HepG2 (cell line): ENCODE results near the gene IGFLR1. TPM values are rescaled to one million over a fixed set of nuclear protein-coding genes. Genes with fewer than 3 reads are reported as not detected.

Source experiments
- AHR ChIP-seq: IDR thresholded peaks from 2 replicates; pipeline ENCODE4 v1.6.1; 2018; ENCODE audit warnings: missing genetic modification reagents, missing compliant biosample characterization
- ETV5 ChIP-seq: IDR thresholded peaks from 2 replicates; pipeline ENCODE4 v1.6.1; 2018; ENCODE audit warnings: missing biosample characterization, missing genetic modification reagents, inconsistent platforms, borderline replicate concordance
- GTF2F1 ChIP-seq: fragments of 150-350 bp; IDR thresholded peaks from 2 replicates; pipeline ENCODE4 v1.6.1; 2014; ENCODE audit warnings: low read length
- GTF3A ChIP-seq: sonication (generic); formaldehyde crosslinking; conservative IDR thresholded peaks from 2 replicates; pipeline ENCODE4 v1.4.0; 2020; ENCODE audit warnings: mild to moderate bottlenecking, missing genetic modification reagents
- HOXA9 ChIP-seq: sonication (generic); formaldehyde crosslinking; IDR thresholded peaks from 2 replicates; pipeline ENCODE4 v1.8.1; 2022; ENCODE audit warnings: missing genetic modification reagents, mild to moderate bottlenecking, moderate library complexity, borderline replicate concordance
- KDM1A ChIP-seq: IDR thresholded peaks from 2 replicates; pipeline ENCODE4 v1.6.1; 2016; ENCODE audit warnings: missing compliant biosample characterization
- MATR3 ChIP-seq: sonication (generic); formaldehyde crosslinking; IDR thresholded peaks from 2 replicates; pipeline ENCODE4 v1.4.0; 2020; ENCODE audit warnings: missing genetic modification reagents
- MED1 ChIP-seq: sonication (generic); formaldehyde crosslinking; IDR thresholded peaks from 2 replicates; pipeline ENCODE4 v1.4.0; 2020; ENCODE audit warnings: missing genetic modification reagents
- NFKB2 ChIP-seq: sonication (generic); formaldehyde crosslinking; IDR thresholded peaks from 2 replicates; pipeline ENCODE4 v1.4.0; 2020; ENCODE audit warnings: missing genetic modification reagents, borderline replicate concordance
- REXO4 ChIP-seq: sonication (generic); formaldehyde crosslinking; IDR thresholded peaks from 2 replicates; pipeline ENCODE4 v1.8.0; 2022; ENCODE audit warnings: missing genetic modification reagents, mild to moderate bottlenecking, borderline replicate concordance
- SAFB2 ChIP-seq: sonication (generic); formaldehyde crosslinking; IDR thresholded peaks from 2 replicates; pipeline ENCODE4 v1.5.1; 2020; ENCODE audit warnings: missing genetic modification reagents, low read depth, mild to moderate bottlenecking, borderline replicate concordance
- SYNCRIP ChIP-seq: fragments of 200-400 bp; formaldehyde crosslinking; IDR thresholded peaks from 2 replicates; pipeline ENCODE4 v1.6.1; 2018; ENCODE audit warnings: mild to moderate bottlenecking, low read depth, low read length; ENCODE audit not compliant: insufficient read depth
- TCF12 ChIP-seq, 2 experiments: fragments of 450-650 bp in 1 of 2; sonication (generic) in 1 of 2; formaldehyde crosslinking in 1 of 2; IDR thresholded peaks; 2 replicates each; pipeline versions ENCODE4 v1.6.1 to v1.8.0; 2017 to 2022; ENCODE audit warnings: antibody characterized with exemption in 1 of 2, mild to moderate bottlenecking in 1 of 2, missing genetic modification reagents in 1 of 2, moderate library complexity in 1 of 2
- TMF1 ChIP-seq: sonication (generic); formaldehyde crosslinking; IDR thresholded peaks from 2 replicates; pipeline ENCODE4 v1.8.1; 2022; ENCODE audit warnings: low read depth, missing genetic modification reagents
- TP53 ChIP-seq: sonication (generic); formaldehyde crosslinking; conservative IDR thresholded peaks from 2 replicates; pipeline ENCODE4 v1.4.0; 2020; ENCODE audit warnings: missing genetic modification reagents
- ZNF138 ChIP-seq: sonication (generic); formaldehyde crosslinking; IDR thresholded peaks from 2 replicates; pipeline ENCODE4 v1.5.0; 2020; ENCODE audit warnings: mild to moderate bottlenecking, low read depth, missing genetic modification reagents
- ZNF225 ChIP-seq: sonication (generic); formaldehyde crosslinking; IDR thresholded peaks from 2 replicates; pipeline ENCODE4 v1.4.0; 2020; ENCODE audit warnings: mild to moderate bottlenecking, missing genetic modification reagents
- ZNF34 ChIP-seq: sonication (generic); formaldehyde crosslinking; IDR thresholded peaks from 2 replicates; pipeline ENCODE4 v1.4.0; 2020; ENCODE audit warnings: mild to moderate bottlenecking, missing genetic modification reagents, borderline replicate concordance
- ZNF460 ChIP-seq: sonication (generic); formaldehyde crosslinking; IDR thresholded peaks from 2 replicates; pipeline ENCODE4 v1.5.1; 2020; ENCODE audit warnings: missing genetic modification reagents, mild to moderate bottlenecking, borderline replicate concordance
- ZNF550 ChIP-seq: sonication (generic); formaldehyde crosslinking; IDR thresholded peaks from 2 replicates; pipeline ENCODE4 v1.4.0; 2020; ENCODE audit warnings: mild to moderate bottlenecking, missing genetic modification reagents, borderline replicate concordance
- ZNF83 ChIP-seq: sonication (generic); formaldehyde crosslinking; IDR thresholded peaks from 2 replicates; pipeline ENCODE4 v1.4.0; 2020; ENCODE audit warnings: missing genetic modification reagents, mild to moderate bottlenecking, borderline replicate concordance
- ZSCAN25 ChIP-seq: sonication (generic); formaldehyde crosslinking; IDR thresholded peaks from 2 replicates; pipeline ENCODE4 v1.8.0; 2022; ENCODE audit warnings: mild to moderate bottlenecking, missing genetic modification reagents
- ZSCAN9 ChIP-seq: IDR thresholded peaks from 2 replicates; pipeline ENCODE4 v1.6.1; 2016; ENCODE audit warnings: borderline replicate concordance
- polyA plus RNA-seq, 8 experiments: library from polyadenylated mRNA; depleted of rRNA in 3 of 8; stranded (reverse) in 7 of 8; unstranded in 1 of 8; fragments of >200 nt; fragmentation: Illumina TruSeq in 4 of 8; extraction: Trizol in 4 of 8; gene quantifications; 2 replicates each; pipeline versions ENCODE4 v1.2.1 to v1.2.3, GENCODE V29; 2011 to 2016; ENCODE audit warnings: low read depth in 4 of 8, missing spikeins in 1 of 8, mixed read lengths in 1 of 8; ENCODE audit not compliant: insufficient read depth in 1 of 8
- total RNA-seq, 5 experiments: library from RNA; depleted of rRNA; stranded (reverse); fragments of >200 nt; fragmentation: Illumina TruSeq; extraction: Trizol; gene quantifications; 2 replicates each; pipeline ENCODE4 v1.2.3, GENCODE V29; 2016; ENCODE audit warnings: low read depth in 1 of 5
- TF ChIP-seq, protein P1 (sequence below): IDR thresholded peaks from 2 replicates; pipeline ENCODE4 v1.6.1; 2016; ENCODE audit warnings: low read depth, control low read depth
- TF ChIP-seq, protein P2 (sequence below): sonication (generic); formaldehyde crosslinking; IDR thresholded peaks from 2 replicates; pipeline ENCODE4 v1.4.0; 2020; ENCODE audit warnings: low read depth, missing genetic modification reagents

IGFLR1 gene
- total and polyA plus RNA-seq, 2 of the 13 experiments (the other 11 are each of a cell fraction or from before 2014, with no cell fraction given) = 5.4 to 8.9 TPM

DNA sequence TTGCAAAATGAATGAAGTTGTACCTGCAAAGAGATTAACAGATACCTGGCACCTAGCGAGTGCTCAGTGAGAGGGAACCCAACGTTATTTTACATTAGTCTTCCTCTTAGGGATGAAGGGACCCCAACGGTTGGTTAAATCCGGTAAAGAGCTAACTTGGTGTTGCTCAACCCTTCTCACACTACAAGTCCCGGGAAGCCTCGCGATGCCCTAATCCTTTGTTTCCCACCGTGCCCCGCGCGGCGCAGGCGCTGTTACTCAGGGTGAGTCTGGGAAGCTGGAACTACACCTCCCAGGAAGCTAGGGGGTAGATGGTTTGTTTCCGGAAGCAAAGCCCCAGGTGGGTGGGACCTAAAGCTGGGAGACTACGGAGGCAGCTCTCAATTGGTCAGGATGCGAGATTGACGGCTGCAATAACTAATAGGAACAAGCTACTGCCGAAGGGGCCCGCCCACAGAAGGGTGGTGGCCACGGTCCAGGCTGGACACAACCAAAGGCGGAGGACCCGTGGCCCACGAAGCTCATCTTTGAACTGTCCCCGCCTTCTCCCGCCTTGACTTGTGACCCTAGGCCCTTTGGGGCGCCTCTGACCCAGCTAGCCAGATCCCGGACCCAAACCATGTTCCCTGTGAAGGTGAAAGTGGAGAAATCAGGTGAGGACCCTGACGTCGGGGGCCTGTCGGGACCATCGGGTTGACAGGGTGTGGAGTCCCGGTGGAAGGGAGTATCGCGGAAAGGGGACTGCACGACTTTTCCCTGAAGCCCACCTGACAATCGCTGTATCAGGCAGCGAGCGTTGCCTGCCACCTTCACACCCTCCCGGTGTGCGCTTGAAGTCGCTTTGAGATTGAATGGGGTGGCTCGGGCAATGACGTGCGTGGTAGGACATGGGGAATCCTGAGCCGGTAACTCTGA lies 6.1 kb upstream of the IGFLR1 start, which contains the start of gene LIN37 (continued):
- TF ChIP-seq GTF3A (CRISPR knock-in tag) (no peak), MATR3 (no peak), ZNF460 (CRISPR knock-in tag) (no peak), ZNF34 (CRISPR knock-in tag) (no peak), ZNF225 (CRISPR knock-in tag) (no peak), SYNCRIP (no peak), ZNF83 (CRISPR knock-in tag) (no peak), ZNF138 (CRISPR knock-in tag) (no peak), TP53 (CRISPR knock-in tag) (0 out of 2 replicates have a peak, but pooled peaks have one; percentile 40), SAFB2 (no peak), ZSCAN25 (CRISPR knock-in tag) (no peak), ZSCAN9 (CRISPR knock-in tag) (peak; percentile 51; the same call in 1 of the 2 replicates), MED1 (no peak; the same call in 1 of the 2 replicates), NFKB2 (CRISPR knock-in tag) (peak; percentile 65; the same call in 1 of the 2 replicates), GTF2F1 (no peak), TMF1 (CRISPR knock-in tag) (no peak), KDM1A (CRISPR knock-in tag) (no peak), ZNF550 (no peak), ETV5 (CRISPR knock-in tag) (peak; percentile 71; the same call in 1 of the 2 replicates), REXO4 (CRISPR knock-in tag) (no peak), HOXA9 (CRISPR knock-in tag) (no peak), AHR (CRISPR knock-in tag) (no peak), TCF12 (IDR thresholded peaks at IDR 0.05) (no peak), TCF12 (CRISPR knock-in tag; IDR thresholded peaks at IDR 0.05) (no peak)
- TF ChIP-seq, protein P1, sequence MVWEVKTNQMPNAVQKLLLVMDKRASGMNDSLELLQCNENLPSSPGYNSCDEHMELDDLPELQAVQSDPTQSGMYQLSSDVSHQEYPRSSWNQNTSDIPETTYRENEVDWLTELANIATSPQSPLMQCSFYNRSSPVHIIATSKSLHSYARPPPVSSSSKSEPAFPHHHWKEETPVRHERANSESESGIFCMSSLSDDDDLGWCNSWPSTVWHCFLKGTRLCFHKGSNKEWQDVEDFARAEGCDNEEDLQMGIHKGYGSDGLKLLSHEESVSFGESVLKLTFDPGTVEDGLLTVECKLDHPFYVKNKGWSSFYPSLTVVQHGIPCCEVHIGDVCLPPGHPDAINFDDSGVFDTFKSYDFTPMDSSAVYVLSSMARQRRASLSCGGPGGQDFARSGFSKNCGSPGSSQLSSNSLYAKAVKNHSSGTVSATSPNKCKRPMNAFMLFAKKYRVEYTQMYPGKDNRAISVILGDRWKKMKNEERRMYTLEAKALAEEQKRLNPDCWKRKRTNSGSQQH (CRISPR knock-in tag) = no peak
- TF ChIP-seq, protein P2, sequence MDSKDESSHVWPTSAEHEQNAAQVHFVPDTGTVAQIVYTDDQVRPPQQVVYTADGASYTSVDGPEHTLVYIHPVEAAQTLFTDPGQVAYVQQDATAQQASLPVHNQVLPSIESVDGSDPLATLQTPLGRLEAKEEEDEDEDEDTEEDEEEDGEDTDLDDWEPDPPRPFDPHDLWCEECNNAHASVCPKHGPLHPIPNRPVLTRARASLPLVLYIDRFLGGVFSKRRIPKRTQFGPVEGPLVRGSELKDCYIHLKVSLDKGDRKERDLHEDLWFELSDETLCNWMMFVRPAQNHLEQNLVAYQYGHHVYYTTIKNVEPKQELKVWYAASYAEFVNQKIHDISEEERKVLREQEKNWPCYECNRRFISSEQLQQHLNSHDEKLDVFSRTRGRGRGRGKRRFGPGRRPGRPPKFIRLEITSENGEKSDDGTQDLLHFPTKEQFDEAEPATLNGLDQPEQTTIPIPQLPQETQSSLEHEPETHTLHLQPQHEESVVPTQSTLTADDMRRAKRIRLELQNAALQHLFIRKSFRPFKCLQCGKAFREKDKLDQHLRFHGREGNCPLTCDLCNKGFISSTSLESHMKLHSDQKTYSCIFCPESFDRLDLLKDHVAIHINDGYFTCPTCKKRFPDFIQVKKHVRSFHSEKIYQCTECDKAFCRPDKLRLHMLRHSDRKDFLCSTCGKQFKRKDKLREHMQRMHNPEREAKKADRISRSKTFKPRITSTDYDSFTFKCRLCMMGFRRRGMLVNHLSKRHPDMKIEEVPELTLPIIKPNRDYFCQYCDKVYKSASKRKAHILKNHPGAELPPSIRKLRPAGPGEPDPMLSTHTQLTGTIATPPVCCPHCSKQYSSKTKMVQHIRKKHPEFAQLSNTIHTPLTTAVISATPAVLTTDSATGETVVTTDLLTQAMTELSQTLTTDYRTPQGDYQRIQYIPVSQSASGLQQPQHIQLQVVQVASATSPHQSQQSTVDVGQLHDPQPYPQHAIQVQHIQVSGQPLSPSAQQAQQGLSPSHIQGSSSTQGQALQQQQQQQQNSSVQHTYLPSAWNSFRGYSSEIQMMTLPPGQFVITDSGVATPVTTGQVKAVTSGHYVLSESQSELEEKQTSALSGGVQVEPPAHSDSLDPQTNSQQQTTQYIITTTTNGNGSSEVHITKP (CRISPR knock-in tag) = peak; percentile 82
